A549 (cell line): Measurements from ENCODE around the gene MRTFB. TPM values are rescaled to one million over a fixed set of nuclear protein-coding genes. Genes with fewer than 3 reads are reported as not detected.

ENCODE experiments used
- ATAC-seq, 2 experiments: fragments of 200-7000 bp in 1 of 2; fragments of >200 bp in 1 of 2; cut with Nextera tagmentation in 1 of 2; cut with Tn5 transposase in 1 of 2; 3 replicates each; pipeline versions ENCODE4 v1.8.0 to v1.9.1; 2018 to 2020; ENCODE audit warnings: mild to moderate bottlenecking in 1 of 2, moderate library complexity in 1 of 2
- CTCF ChIA-PET: fragments of 300-600 bp; sonication (Branson Sonifier 250); formaldehyde crosslinking; extraction: SDS; loops from one replicate; lab custom pipeline; 2021; ENCODE audit warnings: antibody characterized with exemption, inconsistent platforms; lab: Yijun Ruan, JAX
- POLR2A ChIA-PET: fragments of 350-600 bp; formaldehyde crosslinking; extraction: SDS; loops from one replicate; lab custom pipeline; 2021; ENCODE audit warnings: antibody characterized with exemption, inconsistent platforms; lab: Yijun Ruan, JAX
- DNase-seq, 2 experiments: peaks; one replicate each; pipeline versions ENCODE4 v3.0.0 to v3.0.0-alpha.2; 2011 to 2016; ENCODE audit warnings: low read depth in 1 of 2, low spot score in 1 of 2
- FAIRE-seq: peaks from 2 replicates; lab custom pipeline; 2011; peaks lifted over from hg19 to GRCh38; lab: Jason Lieb, UNC
- H3K27ac ChIP-seq, 2 experiments: fragments of >200 bp; sonication (Bioruptor Twin); formaldehyde crosslinking; 3 replicates each; pipeline ENCODE4 v1.5.1; 2016 to 2017
- H3K4me1 ChIP-seq: fragments of >200 bp; sonication (Bioruptor Twin); formaldehyde crosslinking; 3 replicates; pipeline ENCODE4 v1.6.1; 2016
- H3K4me2 ChIP-seq: fragments of >200 bp; sonication (Bioruptor Twin); formaldehyde crosslinking; 3 replicates; pipeline ENCODE4 v1.6.1; 2016
- H3K4me3 ChIP-seq: fragments of >200 bp; sonication (Bioruptor Twin); formaldehyde crosslinking; 3 replicates; pipeline ENCODE4 v1.5.1; 2016
- H3K9me3 ChIP-seq: fragments of >200 bp; sonication (Bioruptor Twin); formaldehyde crosslinking; 3 replicates; pipeline ENCODE4 v1.6.1; 2016
- ATOH8 ChIP-seq: fragments of 250-450 bp; sonication (Bioruptor Pico); IDR thresholded peaks from 2 replicates; pipeline ENCODE4 v1.5.0; 2020; ENCODE audit warnings: low read depth, mild to moderate bottlenecking, moderate library complexity
- CBX8 ChIP-seq: fragments of 200-600 bp; sonication (generic); IDR thresholded peaks from 2 replicates; pipeline ENCODE4 v1.6.1; 2016
- CHD2 ChIP-seq: fragments of 150-350 bp; IDR thresholded peaks from 2 replicates; pipeline ENCODE4 v1.6.1; 2014; ENCODE audit warnings: low read length; ENCODE audit not compliant: partially characterized antibody
- EHMT2 ChIP-seq: fragments of 200-600 bp; sonication (generic); IDR thresholded peaks from 2 replicates; pipeline ENCODE4 v1.6.1; 2016; ENCODE audit warnings: antibody characterized with exemption, low read depth, mild to moderate bottlenecking, moderate library complexity
- FOSL2 ChIP-seq, 2 experiments: fragments of 450-650 bp in 1 of 2; fragments of >200 bp in 1 of 2; sonication (Bioruptor Twin) in 1 of 2; formaldehyde crosslinking; IDR thresholded peaks; 2 replicates each; pipeline versions ENCODE4 v1.5.0 to v1.6.1; 2016 to 2020; ENCODE audit warnings: mild to moderate bottlenecking in 1 of 2, moderate library complexity in 1 of 2
- HDAC2 ChIP-seq: fragments of 200-600 bp; sonication (generic); IDR thresholded peaks from 2 replicates; pipeline ENCODE4 v1.6.1; 2016
- HEYL ChIP-seq: fragments of 250-450 bp; sonication (Bioruptor Pico); IDR thresholded peaks from 2 replicates; pipeline ENCODE4 v1.8.0; 2021; ENCODE audit warnings: mild to moderate bottlenecking, moderate library complexity
- JUN ChIP-seq, 2 experiments: fragments of >200 bp; sonication (Bioruptor Twin); formaldehyde crosslinking; IDR thresholded peaks; 2 replicates in 1 of 2; 3 replicates in 1 of 2; pipeline ENCODE4 v1.6.1; 2016 to 2017
- JUNB ChIP-seq: fragments of >200 bp; sonication (Bioruptor Twin); formaldehyde crosslinking; IDR thresholded peaks from 2 replicates; pipeline ENCODE4 v1.6.1; 2016
- MAFK ChIP-seq: fragments of 450-650 bp; IDR thresholded peaks from 2 replicates; pipeline ENCODE4 v1.6.1; 2014; ENCODE audit not compliant: partially characterized antibody
- MAX ChIP-seq: IDR thresholded peaks from 2 replicates; pipeline ENCODE4 v1.6.1; 2012
- MAZ ChIP-seq: fragments of 150-350 bp; IDR thresholded peaks from 2 replicates; pipeline ENCODE4 v1.6.1; 2014; ENCODE audit warnings: antibody characterized with exemption, low read depth, low read length, borderline replicate concordance
- NR3C1 ChIP-seq: fragments of >200 bp; sonication (Bioruptor Twin); formaldehyde crosslinking; IDR thresholded peaks from 3 replicates; pipeline ENCODE4 v1.6.1; 2017
- RNF2 ChIP-seq: fragments of 200-600 bp; sonication (generic); IDR thresholded peaks from 2 replicates; pipeline ENCODE4 v1.6.1; 2016; ENCODE audit warnings: low read depth, mild to moderate bottlenecking, antibody characterized with exemption, moderate library complexity, borderline replicate concordance
- SMC3 ChIP-seq: fragments of >200 bp; sonication (Bioruptor Twin); formaldehyde crosslinking; IDR thresholded peaks from 3 replicates; pipeline ENCODE4 v1.6.1; 2018; ENCODE audit warnings: inconsistent platforms
- TP53 ChIP-seq: fragments of 250-450 bp; sonication (Bioruptor Pico); IDR thresholded peaks from 2 replicates; pipeline ENCODE4 v1.5.0; 2021; ENCODE audit warnings: mild to moderate bottlenecking, moderate library complexity
- ZFP36 ChIP-seq: fragments of 450-650 bp; IDR thresholded peaks from 2 replicates; pipeline ENCODE4 v1.6.1; 2014; ENCODE audit warnings: borderline replicate concordance; ENCODE audit not compliant: partially characterized antibody
- ZNF302 ChIP-seq: fragments of 250-450 bp; sonication (Bioruptor Pico); IDR thresholded peaks from 2 replicates; pipeline ENCODE4 v1.9.0; 2021; ENCODE audit warnings: inconsistent platforms, mild to moderate bottlenecking, moderate library complexity
- ZSCAN20 ChIP-seq: fragments of 250-450 bp; sonication (Bioruptor Pico); IDR thresholded peaks from 2 replicates; pipeline ENCODE4 v1.8.0; 2022; ENCODE audit warnings: mild to moderate bottlenecking, moderate library complexity
- WGBS: methylation state at CpG from one replicate; pipeline ENCODE4 v1.1.6; 2017; ENCODE audit errors: missing lambda C conversion rate; 5-methylcytosine and 5-hydroxymethylcytosine counted together
- polyA plus RNA-seq, 4 experiments: library from polyadenylated mRNA; depleted of rRNA in 3 of 4; stranded (reverse); fragments of >200 nt; fragmentation: RNase III in 1 of 4; extraction: RNeasy Plus Mini Kit Qiagen cat#74134 plus additional on column Dnase treatment in 1 of 4; gene quantifications; 2 replicates in 3 of 4; 3 replicates in 1 of 4; pipeline ENCODE4 v1.2.3, GENCODE V29; 2011 to 2017
- TF ChIP-seq, protein P1 (sequence below): fragments of 150-350 bp; IDR thresholded peaks from 2 replicates; pipeline ENCODE4 v1.6.1; 2014; ENCODE audit warnings: low read depth, mild to moderate bottlenecking, low read length
- TF ChIP-seq, protein P2 (sequence below): fragments of 450-650 bp; IDR thresholded peaks from 2 replicates; pipeline ENCODE4 v1.6.1; 2014; ENCODE audit warnings: antibody characterized with exemption
- TF ChIP-seq, protein P3 (sequence below): fragments of >200 bp; sonication (Bioruptor Twin); formaldehyde crosslinking; IDR thresholded peaks from 3 replicates; pipeline ENCODE4 v1.5.1; 2016

MRTFB gene
- polyA plus RNA-seq, 2 of the 4 experiments (the other 2 are of a cell fraction) = 13.7 to 24.2 TPM

DNA sequence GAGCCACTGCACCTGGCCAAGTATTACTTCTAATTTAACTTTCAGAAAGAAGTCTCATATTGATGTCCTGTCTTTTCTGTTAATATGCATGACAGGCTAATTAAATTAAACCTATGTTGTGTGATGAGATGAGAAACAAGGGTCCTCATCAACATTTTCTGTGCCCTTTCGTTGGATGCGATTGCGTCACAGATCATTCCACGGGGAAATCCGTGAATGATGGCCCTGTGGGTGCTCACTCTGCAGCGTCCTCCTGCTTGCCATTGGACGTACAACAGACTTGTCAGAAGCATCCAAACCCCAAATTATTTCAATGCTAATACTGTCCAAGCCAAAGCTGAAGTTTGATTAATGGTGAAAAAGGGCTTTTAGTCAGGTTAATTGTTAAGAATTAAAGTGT, 197.0 kb downstream of the MRTFB start:
- no peak for ATAC-seq
- Histone ChIP-seq H3K4me1 (no peaks in the 10 kb centered on the region), H3K4me2 (no peak overlapping the region), H3K4me3 (no peak overlapping the region), H3K27ac (no peak overlapping the region), H3K9me3 (peaks cover 18% of the 10 kb centered on the region)
- TF ChIP-seq MAFK = no peak
- TF ChIP-seq FOSL2 (IDR thresholded peaks at IDR 0.05) = no peak
- no peak for TF ChIP-seq FOSL2 (CRISPR knock-in tag; IDR thresholded peaks at IDR 0.05)
- TF ChIP-seq, protein P1, sequence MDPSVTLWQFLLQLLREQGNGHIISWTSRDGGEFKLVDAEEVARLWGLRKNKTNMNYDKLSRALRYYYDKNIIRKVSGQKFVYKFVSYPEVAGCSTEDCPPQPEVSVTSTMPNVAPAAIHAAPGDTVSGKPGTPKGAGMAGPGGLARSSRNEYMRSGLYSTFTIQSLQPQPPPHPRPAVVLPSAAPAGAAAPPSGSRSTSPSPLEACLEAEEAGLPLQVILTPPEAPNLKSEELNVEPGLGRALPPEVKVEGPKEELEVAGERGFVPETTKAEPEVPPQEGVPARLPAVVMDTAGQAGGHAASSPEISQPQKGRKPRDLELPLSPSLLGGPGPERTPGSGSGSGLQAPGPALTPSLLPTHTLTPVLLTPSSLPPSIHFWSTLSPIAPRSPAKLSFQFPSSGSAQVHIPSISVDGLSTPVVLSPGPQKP = no peak
- TF ChIP-seq ZSCAN20 (CRISPR knock-in tag) = no peak
- TF ChIP-seq, protein P2, sequence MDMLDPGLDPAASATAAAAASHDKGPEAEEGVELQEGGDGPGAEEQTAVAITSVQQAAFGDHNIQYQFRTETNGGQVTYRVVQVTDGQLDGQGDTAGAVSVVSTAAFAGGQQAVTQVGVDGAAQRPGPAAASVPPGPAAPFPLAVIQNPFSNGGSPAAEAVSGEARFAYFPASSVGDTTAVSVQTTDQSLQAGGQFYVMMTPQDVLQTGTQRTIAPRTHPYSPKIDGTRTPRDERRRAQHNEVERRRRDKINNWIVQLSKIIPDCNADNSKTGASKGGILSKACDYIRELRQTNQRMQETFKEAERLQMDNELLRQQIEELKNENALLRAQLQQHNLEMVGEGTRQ = no peak
- 94% methylated on average over 7 of the region's 7 CpGs for WGBS
- FAIRE-seq = no peak
- CTCF ChIA-PET = interaction anchor here (0.8 to 1.7 kb wide), 3 partner anchors 18 to 348 kb away, joined by 3 to 5 read pairs (median 4); partner anchors contain the start of gene ERCC4
- DNase-seq = no peak
- POLR2A ChIA-PET = no interaction called here

- ATAC-seq (no peak), FAIRE-seq (no peak), DNase-seq (no peak)
- peaks cover 9% of the 10 kb centered on the region; the same call in 2 of the 3 replicates for H3K9me3 ChIP-seq
- no peak overlapping the region for H3K4me2 ChIP-seq
- WGBS = 97% methylated on average over 3 of the region's 3 CpGs
- CTCF ChIA-PET = no interaction called here
- H3K4me1 ChIP-seq = 0 out of 3 replicates have a peak, but pooled peaks cover 6% of the 10 kb centered on the region
- no peak for TF ChIP-seq CHD2
- TF ChIP-seq ZFP36 = no peak
- no peak for TF ChIP-seq ZNF302 (CRISPR knock-in tag)
- TF ChIP-seq, protein P3, sequence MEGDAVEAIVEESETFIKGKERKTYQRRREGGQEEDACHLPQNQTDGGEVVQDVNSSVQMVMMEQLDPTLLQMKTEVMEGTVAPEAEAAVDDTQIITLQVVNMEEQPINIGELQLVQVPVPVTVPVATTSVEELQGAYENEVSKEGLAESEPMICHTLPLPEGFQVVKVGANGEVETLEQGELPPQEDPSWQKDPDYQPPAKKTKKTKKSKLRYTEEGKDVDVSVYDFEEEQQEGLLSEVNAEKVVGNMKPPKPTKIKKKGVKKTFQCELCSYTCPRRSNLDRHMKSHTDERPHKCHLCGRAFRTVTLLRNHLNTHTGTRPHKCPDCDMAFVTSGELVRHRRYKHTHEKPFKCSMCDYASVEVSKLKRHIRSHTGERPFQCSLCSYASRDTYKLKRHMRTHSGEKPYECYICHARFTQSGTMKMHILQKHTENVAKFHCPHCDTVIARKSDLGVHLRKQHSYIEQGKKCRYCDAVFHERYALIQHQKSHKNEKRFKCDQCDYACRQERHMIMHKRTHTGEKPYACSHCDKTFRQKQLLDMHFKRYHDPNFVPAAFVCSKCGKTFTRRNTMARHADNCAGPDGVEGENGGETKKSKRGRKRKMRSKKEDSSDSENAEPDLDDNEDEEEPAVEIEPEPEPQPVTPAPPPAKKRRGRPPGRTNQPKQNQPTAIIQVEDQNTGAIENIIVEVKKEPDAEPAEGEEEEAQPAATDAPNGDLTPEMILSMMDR = no peak
- no peak for TF ChIP-seq HDAC2
- TF ChIP-seq CBX8 = no peak
- no peak for TF ChIP-seq TP53 (CRISPR knock-in tag)
- TF ChIP-seq RNF2 = no peak
- TF ChIP-seq ATOH8 (CRISPR knock-in tag) = no peak
- no peak for TF ChIP-seq HEYL (CRISPR knock-in tag)
- no peak for TF ChIP-seq JUNB
- no peak for TF ChIP-seq JUN (IDR thresholded peaks at IDR 0.05)
- TF ChIP-seq MAX = no peak
- TF ChIP-seq SMC3 = no peak
- no peak for TF ChIP-seq EHMT2
- no peak for TF ChIP-seq MAZ
- TF ChIP-seq NR3C1 = no peak
- H3K4me3 ChIP-seq = no peak overlapping the region
- no peak overlapping the region for H3K27ac ChIP-seq
- POLR2A ChIA-PET = no interaction called here
Observed at GRCh38 chr16:14275934-14276333, 204.8 kb downstream of the MRTFB start.
